GM12878 (cell line): ENCODE data around the gene FADS3. TPM values are rescaled to one million over a fixed set of nuclear protein-coding genes. Genes with fewer than 3 reads are reported as not detected.

ENCODE experiments used
- ATAC-seq: fragments of 200-7000 bp; cut with Tn5 transposase; 3 replicates; pipeline ENCODE4 v1.9.1; 2020; ENCODE audit warnings: mild to moderate bottlenecking, moderate library complexity
- BruUV-seq: library from RNA; stranded (reverse); fragments of 400-500 nt; replicated peaks from 2 replicates; lab custom pipeline; 2021; lab: Mats Ljungman, UMichigan
- CTCF ChIA-PET: fragments of 300-600 bp; sonication (Branson Sonifier 250); formaldehyde crosslinking; extraction: SDS; loops from one replicate; lab custom pipeline; 2021; ENCODE audit warnings: inconsistent platforms; lab: Yijun Ruan, JAX
- POLR2A ChIA-PET: fragments of 350-600 bp; formaldehyde crosslinking; extraction: SDS; loops from one replicate; lab custom pipeline; 2021; ENCODE audit warnings: inconsistent platforms; lab: Charles Lee
- RAD21 ChIA-PET: fragments of 300-600 bp; sonication (Branson Sonifier 250); formaldehyde crosslinking; loops from one replicate; lab custom pipeline; 2023; ENCODE audit warnings: antibody characterized with exemption; ENCODE audit not compliant: unreplicated experiment; lab: Charles Lee
- SMC1A ChIA-PET: fragments of 300-600 bp; sonication (Branson Sonifier 250); formaldehyde crosslinking; loops from one replicate; lab custom pipeline; 2023; ENCODE audit not compliant: unreplicated experiment, uncharacterized antibody; lab: Charles Lee
- DNase-seq: peaks from one replicate; pipeline ENCODE4 v3.0.0-alpha.2; 2011; ENCODE audit warnings: low read depth, low spot score
- FAIRE-seq: peaks from 3 replicates; lab custom pipeline; 2011; peaks lifted over from hg19 to GRCh38; lab: Jason Lieb, UNC
- H2AFZ ChIP-seq: 2 replicates; pipeline ENCODE4 v1.6.0; 2011; ENCODE audit warnings: low read depth, low read length, control low read depth; ENCODE audit not compliant: control insufficient read depth
- H3K27ac ChIP-seq: 2 replicates; pipeline ENCODE4 v1.5.1; 2011; ENCODE audit warnings: control low read depth; ENCODE audit not compliant: control insufficient read depth, insufficient read depth
- H3K27me3 ChIP-seq, 2 experiments: replicated peaks in 1 of 2; 2 replicates each; pipeline versions ENCODE4 v1.6.0 to v1.6.1; 2011; ENCODE audit warnings: low read length in 1 of 2; ENCODE audit not compliant: control insufficient read depth in 2 of 2, insufficient read depth in 2 of 2
- H3K36me3 ChIP-seq, 2 experiments: 2 replicates each; pipeline ENCODE4 v1.5.1; 2011; ENCODE audit warnings: low read length in 1 of 2; ENCODE audit not compliant: control insufficient read depth in 2 of 2, insufficient read depth in 2 of 2
- H3K4me1 ChIP-seq: 2 replicates; pipeline ENCODE4 v1.6.1; 2011; ENCODE audit warnings: mild to moderate bottlenecking, low read length, moderate library complexity, mixed read lengths; ENCODE audit not compliant: control insufficient read depth, insufficient read depth
- H3K4me2 ChIP-seq: 2 replicates; pipeline ENCODE4 v1.6.0; 2011; ENCODE audit warnings: control low read depth; ENCODE audit not compliant: control insufficient read depth, insufficient read depth
- H3K4me3 ChIP-seq: fragments of 200-600 bp; sonication (generic); 2 replicates; pipeline ENCODE4 v1.5.1; 2016
- H3K79me2 ChIP-seq: 2 replicates; pipeline ENCODE4 v1.6.0; 2011; ENCODE audit warnings: low read length; ENCODE audit not compliant: control insufficient read depth, insufficient read depth
- H3K9ac ChIP-seq: 2 replicates; pipeline ENCODE4 v1.8.0; 2011; ENCODE audit warnings: low read length, control low read depth, mixed read lengths; ENCODE audit not compliant: control insufficient read depth, insufficient read depth
- H3K9me3 ChIP-seq: replicated peaks from 3 replicates; pipeline ENCODE4 v1.5.1; 2011; ENCODE audit warnings: mild to moderate bottlenecking, low read length; ENCODE audit not compliant: control insufficient read depth, insufficient read depth
- H4K20me1 ChIP-seq: 2 replicates; pipeline ENCODE4 v1.6.0; 2011; ENCODE audit not compliant: control insufficient read depth, insufficient read depth
- BACH1 ChIP-seq: fragments of 450-650 bp; IDR thresholded peaks from 2 replicates; pipeline ENCODE4 v1.6.1; 2017; ENCODE audit warnings: mild to moderate bottlenecking, borderline replicate concordance
- NFIC ChIP-seq: IDR thresholded peaks from 2 replicates; pipeline ENCODE4 v1.6.1; 2012; ENCODE audit warnings: low read depth, mild to moderate bottlenecking, inconsistent platforms, low read length, moderate library complexity
- NR2C1 ChIP-seq: fragments of 450-650 bp; IDR thresholded peaks from 2 replicates; pipeline ENCODE4 v1.6.1; 2017; ENCODE audit warnings: antibody characterized with exemption, mild to moderate bottlenecking, moderate library complexity
- SMAD5 ChIP-seq: IDR thresholded peaks from 2 replicates; pipeline ENCODE4 v1.6.1; 2016; ENCODE audit warnings: antibody characterized with exemption, low read depth
- STAT1 ChIP-seq: fragments of 450-650 bp; conservative IDR thresholded peaks from 2 replicates; pipeline ENCODE4 v1.6.1; 2014; ENCODE audit warnings: antibody characterized with exemption, mild to moderate bottlenecking
- TARDBP ChIP-seq: IDR thresholded peaks from 2 replicates; pipeline ENCODE4 v1.6.1; 2016; ENCODE audit warnings: borderline replicate concordance
- WRNIP1 ChIP-seq: IDR thresholded peaks from 2 replicates; pipeline ENCODE4 v1.6.1; 2011; ENCODE audit warnings: low read depth, low read length, improper control_type of control experiment, borderline replicate concordance
- ZNF217 ChIP-seq: fragments of 450-650 bp; IDR thresholded peaks from 2 replicates; pipeline ENCODE4 v1.6.1; 2017; ENCODE audit warnings: antibody characterized with exemption, mild to moderate bottlenecking
- WGBS: methylation state at CpG from one replicate; pipeline ENCODE4 v1.1.6; 2016; ENCODE audit warnings: low lambda C conversion rate; ENCODE audit not compliant: insufficient replicate concordance, insufficient coverage; ENCODE audit errors: missing lambda C conversion rate; 5-methylcytosine and 5-hydroxymethylcytosine counted together
- in situ Hi-C: fragments of 300-500 bp; cut with MboI; formaldehyde crosslinking; loops from 9 replicates; pipeline ENCODE4 v1.14.3; 2018; ENCODE audit warnings: mixed read lengths
- intact Hi-C: fragments of 100-400 bp; cut with micrococcal nuclease; formaldehyde crosslinking; loops from one replicate; pipeline ENCODE4 v1.14.2; 2022; ENCODE audit not compliant: unreplicated experiment
- polyA plus RNA-seq, 11 experiments: library from polyadenylated mRNA; depleted of rRNA in 4 of 11; unstranded in 6 of 11; stranded (reverse) in 5 of 11; fragments of >200 nt; fragmentation: Nextera tagmentation in 4 of 11; fragmentation: Illumina TruSeq in 1 of 11; extraction: Ambion mirVana in 4 of 11; extraction: Trizol in 1 of 11; gene quantifications; 1 replicate in 1 of 11; 2 replicates in 10 of 11; pipeline versions ENCODE4 v1.2.1 to v1.2.3, GENCODE V29; 2011 to 2016; ENCODE audit warnings: inconsistent platforms in 2 of 11, missing spikeins in 2 of 11, low read depth in 1 of 11
- total RNA-seq, 4 experiments: library from RNA; depleted of rRNA in 3 of 4; stranded (reverse); fragments of >200 nt in 3 of 4; fragmentation: Illumina TruSeq in 1 of 4; extraction: Trizol in 1 of 4; gene quantifications; 2 replicates each; pipeline versions ENCODE4 v1.2.1 to v1.2.3, GENCODE V29; 2013 to 2021
- TF ChIP-seq, protein P1 (sequence below): fragments of 450-650 bp; IDR thresholded peaks from 2 replicates; pipeline ENCODE4 v1.6.1; 2016; ENCODE audit warnings: mild to moderate bottlenecking, moderate library complexity, borderline replicate concordance
- TF ChIP-seq, protein P2 (sequence below): IDR thresholded peaks from 2 replicates; pipeline ENCODE4 v1.6.1; 2012; ENCODE audit warnings: improper control_type of control experiment, low read depth, low read length; ENCODE audit not compliant: insufficient replicate concordance
- TF ChIP-seq, protein P3 (sequence below): IDR thresholded peaks from 2 replicates; pipeline ENCODE4 v1.6.1; 2011; ENCODE audit warnings: low read depth, mild to moderate bottlenecking, low read length, moderate library complexity, borderline replicate concordance; ENCODE audit errors: extremely low read depth

FADS3 gene
- total and polyA plus RNA-seq, 10 of the 15 experiments (the other 5 are each of a cell fraction or from before 2014, with no cell fraction given): 0.23 to 8.1 (median 4.2) TPM

DNA sequence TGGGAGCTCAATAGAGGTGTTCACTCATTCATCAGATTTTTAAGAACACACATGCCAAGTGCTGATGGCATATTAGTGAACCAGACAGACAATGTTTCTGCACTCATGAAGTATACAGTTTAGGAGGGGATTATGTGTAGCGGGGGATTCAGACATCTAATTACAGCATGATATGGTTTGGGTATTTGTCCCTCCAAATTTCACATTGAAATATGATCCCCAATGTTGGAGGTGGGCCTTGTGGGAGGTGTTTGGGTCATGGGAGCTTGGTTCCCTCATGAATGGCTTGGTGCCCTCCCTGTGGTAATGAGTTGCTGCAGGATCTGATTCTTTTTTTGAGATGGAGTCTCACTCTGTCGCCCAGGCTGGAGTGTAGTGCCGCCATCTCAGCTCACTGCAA, 34.9 kb upstream of the FADS3 start (continued):
- no peak for TF ChIP-seq STAT1

DNA sequence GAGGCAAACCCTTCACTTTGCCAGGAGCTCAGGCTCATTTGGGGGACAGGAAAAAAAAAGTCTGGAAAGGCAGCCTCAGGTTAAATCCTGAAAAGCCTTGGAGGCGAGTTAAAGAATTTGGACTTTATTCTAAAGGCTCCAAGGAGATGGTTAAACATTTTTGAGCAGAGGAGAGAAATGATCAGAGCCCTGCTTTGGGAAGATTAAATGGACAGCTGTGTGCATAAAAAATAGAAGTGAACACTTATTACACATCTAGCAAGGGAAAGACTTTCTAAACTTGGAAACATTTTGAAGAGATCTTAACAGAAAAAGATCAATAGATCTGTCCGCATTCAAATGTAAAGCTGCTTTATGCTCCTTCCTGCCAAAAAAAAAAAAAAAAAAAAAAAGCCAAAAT, 34.4 kb upstream of the FADS3 start:
- no peak for DNase-seq
- FAIRE-seq: no peak
- ChIA-PET CTCF (interaction anchor here (1.2 to 2.2 kb wide), 3 partner anchors 9 to 156 kb away, joined by 3 to 8 read pairs (median 6); no protein-coding TSS in a partner anchor), SMC1A (no interaction called here), POLR2A (no interaction called here), RAD21 (interaction anchor here (1.2 kb wide), 1 partner anchor 142 kb away, joined by 3 read pairs; no protein-coding TSS in a partner anchor)
- 50% methylated on average over 2 of the region's 2 CpGs for WGBS
- ATAC-seq: no peak
- BruUV-seq: no TSS peak
- H3K27ac ChIP-seq: no peak overlapping the region
- no peak overlapping the region for H2AFZ ChIP-seq
- intact Hi-C loops: no loop called here
- no peaks in the 10 kb centered on the region for H3K4me1 ChIP-seq
- H3K9me3 ChIP-seq: no peaks in the 10 kb centered on the region
- TF ChIP-seq, protein P1, sequence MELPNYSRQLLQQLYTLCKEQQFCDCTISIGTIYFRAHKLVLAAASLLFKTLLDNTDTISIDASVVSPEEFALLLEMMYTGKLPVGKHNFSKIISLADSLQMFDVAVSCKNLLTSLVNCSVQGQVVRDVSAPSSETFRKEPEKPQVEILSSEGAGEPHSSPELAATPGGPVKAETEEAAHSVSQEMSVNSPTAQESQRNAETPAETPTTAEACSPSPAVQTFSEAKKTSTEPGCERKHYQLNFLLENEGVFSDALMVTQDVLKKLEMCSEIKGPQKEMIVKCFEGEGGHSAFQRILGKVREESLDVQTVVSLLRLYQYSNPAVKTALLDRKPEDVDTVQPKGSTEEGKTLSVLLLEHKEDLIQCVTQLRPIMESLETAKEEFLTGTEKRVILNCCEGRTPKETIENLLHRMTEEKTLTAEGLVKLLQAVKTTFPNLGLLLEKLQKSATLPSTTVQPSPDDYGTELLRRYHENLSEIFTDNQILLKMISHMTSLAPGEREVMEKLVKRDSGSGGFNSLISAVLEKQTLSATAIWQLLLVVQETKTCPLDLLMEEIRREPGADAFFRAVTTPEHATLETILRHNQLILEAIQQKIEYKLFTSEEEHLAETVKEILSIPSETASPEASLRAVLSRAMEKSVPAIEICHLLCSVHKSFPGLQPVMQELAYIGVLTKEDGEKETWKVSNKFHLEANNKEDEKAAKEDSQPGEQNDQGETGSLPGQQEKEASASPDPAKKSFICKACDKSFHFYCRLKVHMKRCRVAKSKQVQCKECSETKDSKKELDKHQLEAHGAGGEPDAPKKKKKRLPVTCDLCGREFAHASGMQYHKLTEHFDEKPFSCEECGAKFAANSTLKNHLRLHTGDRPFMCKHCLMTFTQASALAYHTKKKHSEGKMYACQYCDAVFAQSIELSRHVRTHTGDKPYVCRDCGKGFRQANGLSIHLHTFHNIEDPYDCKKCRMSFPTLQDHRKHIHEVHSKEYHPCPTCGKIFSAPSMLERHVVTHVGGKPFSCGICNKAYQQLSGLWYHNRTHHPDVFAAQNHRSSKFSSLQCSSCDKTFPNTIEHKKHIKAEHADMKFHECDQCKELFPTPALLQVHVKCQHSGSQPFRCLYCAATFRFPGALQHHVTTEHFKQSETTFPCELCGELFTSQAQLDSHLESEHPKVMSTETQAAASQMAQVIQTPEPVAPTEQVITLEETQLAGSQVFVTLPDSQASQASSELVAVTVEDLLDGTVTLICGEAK: no peak
- TF ChIP-seq, protein P2, sequence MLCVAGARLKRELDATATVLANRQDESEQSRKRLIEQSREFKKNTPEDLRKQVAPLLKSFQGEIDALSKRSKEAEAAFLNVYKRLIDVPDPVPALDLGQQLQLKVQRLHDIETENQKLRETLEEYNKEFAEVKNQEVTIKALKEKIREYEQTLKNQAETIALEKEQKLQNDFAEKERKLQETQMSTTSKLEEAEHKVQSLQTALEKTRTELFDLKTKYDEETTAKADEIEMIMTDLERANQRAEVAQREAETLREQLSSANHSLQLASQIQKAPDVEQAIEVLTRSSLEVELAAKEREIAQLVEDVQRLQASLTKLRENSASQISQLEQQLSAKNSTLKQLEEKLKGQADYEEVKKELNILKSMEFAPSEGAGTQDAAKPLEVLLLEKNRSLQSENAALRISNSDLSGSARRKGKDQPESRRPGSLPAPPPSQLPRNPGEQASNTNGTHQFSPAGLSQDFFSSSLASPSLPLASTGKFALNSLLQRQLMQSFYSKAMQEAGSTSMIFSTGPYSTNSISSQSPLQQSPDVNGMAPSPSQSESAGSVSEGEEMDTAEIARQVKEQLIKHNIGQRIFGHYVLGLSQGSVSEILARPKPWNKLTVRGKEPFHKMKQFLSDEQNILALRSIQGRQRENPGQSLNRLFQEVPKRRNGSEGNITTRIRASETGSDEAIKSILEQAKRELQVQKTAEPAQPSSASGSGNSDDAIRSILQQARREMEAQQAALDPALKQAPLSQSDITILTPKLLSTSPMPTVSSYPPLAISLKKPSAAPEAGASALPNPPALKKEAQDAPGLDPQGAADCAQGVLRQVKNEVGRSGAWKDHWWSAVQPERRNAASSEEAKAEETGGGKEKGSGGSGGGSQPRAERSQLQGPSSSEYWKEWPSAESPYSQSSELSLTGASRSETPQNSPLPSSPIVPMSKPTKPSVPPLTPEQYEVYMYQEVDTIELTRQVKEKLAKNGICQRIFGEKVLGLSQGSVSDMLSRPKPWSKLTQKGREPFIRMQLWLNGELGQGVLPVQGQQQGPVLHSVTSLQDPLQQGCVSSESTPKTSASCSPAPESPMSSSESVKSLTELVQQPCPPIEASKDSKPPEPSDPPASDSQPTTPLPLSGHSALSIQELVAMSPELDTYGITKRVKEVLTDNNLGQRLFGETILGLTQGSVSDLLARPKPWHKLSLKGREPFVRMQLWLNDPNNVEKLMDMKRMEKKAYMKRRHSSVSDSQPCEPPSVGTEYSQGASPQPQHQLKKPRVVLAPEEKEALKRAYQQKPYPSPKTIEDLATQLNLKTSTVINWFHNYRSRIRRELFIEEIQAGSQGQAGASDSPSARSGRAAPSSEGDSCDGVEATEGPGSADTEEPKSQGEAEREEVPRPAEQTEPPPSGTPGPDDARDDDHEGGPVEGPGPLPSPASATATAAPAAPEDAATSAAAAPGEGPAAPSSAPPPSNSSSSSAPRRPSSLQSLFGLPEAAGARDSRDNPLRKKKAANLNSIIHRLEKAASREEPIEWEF: no peak
- TF ChIP-seq NFIC (no peak), BACH1 (no peak), WRNIP1 (no peak), SMAD5 (no peak), ZNF217 (no peak), NR2C1 (no peak), TARDBP (no peak)
- TF ChIP-seq, protein P3, sequence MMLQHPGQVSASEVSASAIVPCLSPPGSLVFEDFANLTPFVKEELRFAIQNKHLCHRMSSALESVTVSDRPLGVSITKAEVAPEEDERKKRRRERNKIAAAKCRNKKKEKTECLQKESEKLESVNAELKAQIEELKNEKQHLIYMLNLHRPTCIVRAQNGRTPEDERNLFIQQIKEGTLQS: no peak
- TF ChIP-seq, all 136 proteins: peak for 0
- Histone ChIP-seq H3K4me3 (no peak overlapping the region), H3K36me3 (no peaks in the 10 kb centered on the region), H3K9ac (no peak overlapping the region), H3K4me2 (no peak overlapping the region), H3K79me2 (no peaks in the 10 kb centered on the region), H4K20me1 (no peaks in the 10 kb centered on the region; the same call in 1 of the 2 replicates), H3K27me3 (no peaks in the 10 kb centered on the region; a peak in 1 of 4 replicates)
- in situ Hi-C loops: no loop called here
